GM18505 (cell line): Measurements from ENCODE around the gene PPP2R5C.

Experiments
- ATAC-seq: cut with Tn5 transposase; IDR thresholded peaks from one replicate; pipeline ENCODE4 v1.9.1; 2021; ENCODE audit not compliant: unreplicated experiment
- POLR2A ChIP-seq: IDR thresholded peaks from 4 replicates; pipeline ENCODE4 v1.6.1; 2011; ENCODE audit warnings: borderline replicate concordance; ENCODE audit not compliant: insufficient read depth, insufficient read length; ENCODE audit errors: extremely low read depth

Gene PPP2R5C

GRCh38 chr14:101948666-101949216 is 187.2 kb downstream of the PPP2R5C start:
- TF ChIP-seq POLR2A: no peak
- ATAC-seq: no peak

DNA sequence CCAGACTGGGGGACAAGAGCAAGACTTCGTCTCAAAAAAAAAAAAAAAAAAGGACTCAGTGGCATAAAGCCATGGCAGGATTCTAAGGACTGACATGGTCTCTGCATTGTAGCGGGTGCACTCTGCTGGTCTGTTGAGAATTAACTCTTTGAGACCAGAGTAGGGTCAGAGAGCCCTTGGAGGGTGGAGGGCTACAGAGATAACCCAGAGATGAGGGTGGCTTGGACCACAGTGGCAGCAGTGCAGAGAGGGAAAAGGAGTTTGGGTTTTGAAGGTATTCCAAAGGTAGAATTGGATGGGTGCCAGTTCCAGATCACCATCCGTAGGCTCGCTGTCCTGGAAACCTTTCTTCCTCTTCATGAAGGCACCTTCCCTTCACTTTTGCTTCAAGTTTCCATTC is 188.6 kb downstream of the PPP2R5C start:
- no peak for ATAC-seq

GRCh38 chr14:101950516-101951215 is 189.2 kb downstream of the PPP2R5C start:
- no peak for ATAC-seq
- TF ChIP-seq POLR2A: no peak

More for the DNA sequence above, 188.6 kb downstream of the PPP2R5C start:
- TF ChIP-seq POLR2A: no peak

- no peak for TF ChIP-seq POLR2A
- ATAC-seq: no peak
Observed at GRCh38 chr14:101953151-101953550, 191.6 kb downstream of the PPP2R5C start.

- TF ChIP-seq POLR2A: no peak
- ATAC-seq: no peak
Observed at GRCh38 chr14:101954501-101954900, 193.0 kb downstream of the PPP2R5C start.

- ATAC-seq: no peak
- no peak for TF ChIP-seq POLR2A
Observed at GRCh38 chr14:101955695-101956161, 194.2 kb downstream of the PPP2R5C start.

DNA sequence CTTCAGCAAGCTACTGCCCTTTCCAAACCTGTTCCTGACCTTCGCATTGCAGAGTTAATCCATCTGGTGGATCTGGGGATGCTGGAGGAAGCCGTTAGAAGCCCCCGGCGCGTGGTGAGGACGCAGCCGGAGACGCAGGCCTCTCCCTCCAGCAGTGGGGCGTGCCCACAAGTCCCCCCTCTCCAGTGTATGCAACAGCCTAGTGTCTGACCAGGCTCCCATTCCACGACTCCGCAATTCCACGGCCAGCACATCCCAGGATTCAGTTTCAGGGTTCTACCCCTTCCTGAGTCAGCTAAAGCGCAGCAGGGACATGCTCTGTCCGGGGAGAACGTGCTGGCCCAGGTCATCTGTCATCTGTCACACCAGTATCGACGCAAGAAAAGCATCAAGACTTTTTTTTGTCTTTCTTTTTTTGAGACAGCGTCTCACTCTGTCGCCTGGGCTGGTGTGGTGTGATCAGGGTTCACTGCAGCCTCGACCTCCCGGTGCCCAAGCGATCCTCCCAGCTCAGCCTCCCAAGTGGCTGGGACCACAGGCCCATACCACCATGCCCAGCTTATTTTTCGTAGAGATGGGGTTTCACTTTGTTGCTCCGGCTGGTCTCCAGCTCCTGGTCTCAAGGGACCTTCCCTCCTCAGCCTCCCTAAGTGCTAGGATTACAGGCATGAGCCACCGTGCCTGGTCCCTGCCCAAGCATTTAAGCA is 194.8 kb downstream of the PPP2R5C start:
- no peak for ATAC-seq
- no peak for TF ChIP-seq POLR2A

GRCh38 chr14:101957406-101958234 is 196.1 kb downstream of the PPP2R5C start:
- no peak for TF ChIP-seq POLR2A
- no peak for ATAC-seq

DNA sequence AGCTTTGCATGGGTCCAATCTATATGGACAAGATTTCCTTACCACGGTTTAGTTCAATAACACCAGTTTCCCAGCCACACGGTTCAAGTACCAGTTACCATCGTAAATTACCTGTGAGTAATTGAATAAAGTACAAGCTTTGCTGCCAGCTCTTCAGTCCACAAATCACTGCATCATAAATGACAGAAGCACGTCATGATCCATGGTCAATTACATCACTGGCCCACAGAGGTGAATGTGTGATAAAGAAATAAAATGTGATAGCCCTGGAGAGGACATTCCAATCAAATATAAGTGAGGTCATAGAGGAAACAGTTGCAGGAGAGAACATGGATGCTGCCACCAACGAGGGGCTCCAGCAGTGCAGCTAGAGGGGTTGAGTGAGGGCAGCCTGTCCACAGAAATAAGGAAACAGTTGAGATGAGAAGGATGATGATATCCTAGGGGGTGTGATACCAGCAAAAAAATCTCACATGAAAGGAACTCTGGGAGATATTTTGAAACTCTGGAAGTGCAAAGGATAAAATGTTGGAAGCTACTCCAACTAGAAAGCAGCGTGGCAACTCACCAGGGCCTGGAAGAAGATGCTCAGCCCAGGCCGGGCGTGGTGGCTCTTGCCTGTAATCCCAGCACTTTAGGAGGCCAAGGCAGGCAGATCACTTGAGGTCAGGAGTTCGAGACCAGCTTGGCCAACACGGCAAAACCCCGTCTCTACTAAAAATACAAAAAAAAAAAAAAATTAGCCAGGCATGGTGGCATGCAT is 197.1 kb downstream of the PPP2R5C start:
- ATAC-seq: no peak
- TF ChIP-seq POLR2A: no peak

- TF ChIP-seq POLR2A: no peak
- ATAC-seq: no peak
Observed at GRCh38 chr14:101959277-101959676, 197.8 kb downstream of the PPP2R5C start.

- no peak for ATAC-seq
- TF ChIP-seq POLR2A: no peak
Observed at GRCh38 chr14:101960225-101960624, 198.7 kb downstream of the PPP2R5C start.

- no peak for TF ChIP-seq POLR2A
- ATAC-seq: no peak
Observed at GRCh38 chr14:101961011-101961721, 199.7 kb downstream of the PPP2R5C start.
